Heart left ventricle (tissue), 16 donors: ENCODE results near the gene TRIM15. TPM values are rescaled to one million over a fixed set of nuclear protein-coding genes. Genes with fewer than 3 reads are reported as not detected.

Source experiments
- ATAC-seq, 4 donors: fragments of 200-7000 bp; cut with Tn5 transposase; one replicate each; pipeline ENCODE4 v1.9.1; 2020 to 2022; ENCODE audit warnings: moderate library complexity in 4 of 4, mild to moderate bottlenecking in 3 of 4, moderate number of reproducible peaks in 1 of 4
- DNase-seq, 5 donors: peaks; one replicate each; pipeline ENCODE4 v3.0.0-alpha.2; 2020
- H3K27ac ChIP-seq, 12 donors: fragments of 200-600 bp; sonication (generic) in 4 of 12; one replicate each; pipeline versions ENCODE4 v1.5.0 to v1.8.0; 2016 to 2022; ENCODE audit warnings: mild to moderate bottlenecking in 2 of 12
- H3K27me3 ChIP-seq, 9 donors: fragments of 200-600 bp; sonication (generic) in 2 of 9; one replicate each; pipeline versions ENCODE4 v1.5.1 to v1.8.0; 2016 to 2022; ENCODE audit warnings: mild to moderate bottlenecking in 3 of 9
- H3K36me3 ChIP-seq, 9 donors: fragments of 200-600 bp; sonication (generic) in 2 of 9; one replicate each; pipeline versions ENCODE4 v1.5.0 to v1.8.0; 2018 to 2022; ENCODE audit warnings: mild to moderate bottlenecking in 2 of 9
- H3K4me1 ChIP-seq, 12 donors: fragments of 200-600 bp; sonication (generic) in 4 of 12; one replicate each; pipeline versions ENCODE4 v1.5.0 to v1.8.0; 2016 to 2022; ENCODE audit warnings: mild to moderate bottlenecking in 3 of 12
- H3K4me3 ChIP-seq, 12 donors: fragments of 200-600 bp; sonication (generic) in 4 of 12; one replicate each; pipeline versions ENCODE4 v1.5.0 to v1.8.0; 2017 to 2022; ENCODE audit warnings: mild to moderate bottlenecking in 9 of 12, moderate library complexity in 4 of 12
- H3K9me3 ChIP-seq, 12 donors: fragments of 200-600 bp; sonication (generic) in 4 of 12; one replicate each; pipeline versions ENCODE4 v1.5.0 to v1.8.0; 2016 to 2022; ENCODE audit warnings: mild to moderate bottlenecking in 1 of 12
- POLR2A ChIP-seq, 2 donors: fragments of 450-650 bp; IDR thresholded peaks; one replicate each; pipeline ENCODE4 v1.6.1; 2017; ENCODE audit warnings: antibody characterized with exemption in 2 of 2, mild to moderate bottlenecking in 2 of 2, moderate library complexity in 2 of 2
- WGBS, 4 donors: extraction: QIAGEN DNeasy Blood & Tissue Kit in 2 of 4; methylation state at CpG; one replicate each; pipeline versions ENCODE4 v1.1.5 to v1.1.7; 2013 to 2018; 5-methylcytosine and 5-hydroxymethylcytosine counted together
- intact Hi-C, 10 donors: fragments of 100-400 bp; cut with DNase I; formaldehyde crosslinking; loops; one replicate each; pipeline versions ENCODE4 v1.11.1 to v1.14.2; 2022
- polyA plus RNA-seq, 2 donors: library from polyadenylated mRNA; stranded (reverse); fragments of 200-250 nt; gene quantifications; one replicate each; pipeline ENCODE4 v1.2.3, GENCODE V29; 2013
- total RNA-seq, 9 donors: library from RNA; depleted of rRNA in 2 of 9; stranded (reverse); fragments of >200 nt in 2 of 9; fragmentation: NEBNext Ultra II Directional in 3 of 9; extraction: Animal tissue kit (Norgen Biotek cat#: 25700) in 3 of 9; gene quantifications; one replicate each; pipeline versions ENCODE4 v1.1.0 to v1.2.4, GENCODE V29; 2016 to 2023
- TF ChIP-seq, protein P1 (sequence below), 12 donors: fragments of 200-600 bp; sonication (generic) in 4 of 12; IDR thresholded peaks; one replicate each; pipeline versions ENCODE4 v1.5.0 to v1.8.0; 2018 to 2022; ENCODE audit warnings: antibody characterized with exemption in 12 of 12, mild to moderate bottlenecking in 5 of 12
- donor health status: ischemic (EF 13 %, LVEDD 7.1; RV severe dilation, severe dysfunction).
- donor health status: healthy with polysubstance abuse.
- donor health status: DM: no; HTN: yes; CAD: no.
- donor health status: DM: no; HTN: no; CAD: no.
- donor health status: ischemic (EF 25% LVEDD 6.9; RV normal size, moderate dysfunction).
- donor health status: ischemic (EF 25% LVEDD 5.7; RV mildly dilated, moderate dysfunction).
- donor health status: healthy.
- donor health status: DM: yes; HTN: yes; CAD: no.
- donor health status: ischemic (EF 35%, LVEDD 5.7; RV mildly dilated, moderate dysfunction).
- donor health status: nonischemic (EF 11% LVEDD 7.7; RV severe dilation, severe dysfunction).
- donor health status: DM: yes; HTN: yes; CAD: no.
- donor health status: PGD.
- donor health status: ischemic (EF 29% LVEDD 5.4; RV normal size, mild dysfunction).
- donor health status: nonischemic (EF 23%, LVEDD 6.1; RV moderate dilation, normal function).

The TRIM15 gene
- total and polyA plus RNA-seq, 11 donors = not detected

GRCh38 chr6:30175765-30176164 is 12.4 kb downstream of the TRIM15 start:
- peaks cover 0 to 9% (median 0%) of the 10 kb centered on the region in 12 donors for H3K4me1 ChIP-seq
- H3K27ac ChIP-seq = no peak overlapping the region
- H3K36me3 ChIP-seq = no peaks in the 10 kb centered on the region
- WGBS, 4 donors = 73 to 85% (median 76%) methylated on average over 2 of the region's 2 CpGs
- no peak for TF ChIP-seq POLR2A (IDR thresholded peaks at IDR 0.05)
- TF ChIP-seq, protein P1, sequence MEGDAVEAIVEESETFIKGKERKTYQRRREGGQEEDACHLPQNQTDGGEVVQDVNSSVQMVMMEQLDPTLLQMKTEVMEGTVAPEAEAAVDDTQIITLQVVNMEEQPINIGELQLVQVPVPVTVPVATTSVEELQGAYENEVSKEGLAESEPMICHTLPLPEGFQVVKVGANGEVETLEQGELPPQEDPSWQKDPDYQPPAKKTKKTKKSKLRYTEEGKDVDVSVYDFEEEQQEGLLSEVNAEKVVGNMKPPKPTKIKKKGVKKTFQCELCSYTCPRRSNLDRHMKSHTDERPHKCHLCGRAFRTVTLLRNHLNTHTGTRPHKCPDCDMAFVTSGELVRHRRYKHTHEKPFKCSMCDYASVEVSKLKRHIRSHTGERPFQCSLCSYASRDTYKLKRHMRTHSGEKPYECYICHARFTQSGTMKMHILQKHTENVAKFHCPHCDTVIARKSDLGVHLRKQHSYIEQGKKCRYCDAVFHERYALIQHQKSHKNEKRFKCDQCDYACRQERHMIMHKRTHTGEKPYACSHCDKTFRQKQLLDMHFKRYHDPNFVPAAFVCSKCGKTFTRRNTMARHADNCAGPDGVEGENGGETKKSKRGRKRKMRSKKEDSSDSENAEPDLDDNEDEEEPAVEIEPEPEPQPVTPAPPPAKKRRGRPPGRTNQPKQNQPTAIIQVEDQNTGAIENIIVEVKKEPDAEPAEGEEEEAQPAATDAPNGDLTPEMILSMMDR (IDR thresholded peaks at IDR 0.05) = no peak
- H3K9me3 ChIP-seq = peaks cover 0 to 15% (median 7%) of the 10 kb centered on the region in 12 donors
- intact Hi-C loops = no loop called here
- no peak for ATAC-seq
- no peak overlapping the region for H3K4me3 ChIP-seq
- H3K27me3 ChIP-seq = peaks cover 11 to 82% (median 31%) of the 10 kb centered on the region in 9 donors
- no peak for DNase-seq

GRCh38 chr6:30178837-30179236 is 15.5 kb downstream of the TRIM15 start:
- H3K36me3 ChIP-seq = no peaks in the 10 kb centered on the region
- no peak for DNase-seq
- H3K27me3 ChIP-seq = peaks cover 0 to 51% (median 4%) of the 10 kb centered on the region in 9 donors
- WGBS, 4 donors = 0 to 94% (median 45%) methylated on average over 1 of the region's 1 CpG
- no peak overlapping the region for H3K4me3 ChIP-seq
- TF ChIP-seq POLR2A (IDR thresholded peaks at IDR 0.05) = no peak
- TF ChIP-seq, protein P1 (IDR thresholded peaks at IDR 0.05) = no peak
- intact Hi-C loops = no loop called here
- no peak for ATAC-seq
- H3K9me3 ChIP-seq = peaks cover 0 to 15% (median 7%) of the 10 kb centered on the region in 12 donors
- no peaks in the 10 kb centered on the region for H3K4me1 ChIP-seq
- no peak overlapping the region for H3K27ac ChIP-seq

GRCh38 chr6:30180145-30180544 is 16.8 kb downstream of the TRIM15 start:
- WGBS, 4 donors = 85 to 95% (median 92%) methylated on average over 1 of the region's 1 CpG
- H3K27ac ChIP-seq = no peak overlapping the region
- intact Hi-C loops = no loop called here
- no peak overlapping the region for H3K4me3 ChIP-seq
- TF ChIP-seq, protein P1 (IDR thresholded peaks at IDR 0.05) = no peak
- no peak for TF ChIP-seq POLR2A (IDR thresholded peaks at IDR 0.05)
- peaks cover 0 to 15% (median 7%) of the 10 kb centered on the region in 12 donors for H3K9me3 ChIP-seq
- peaks cover 0 to 10% (median 3%) of the 10 kb centered on the region in 9 donors for H3K36me3 ChIP-seq
- no peak for ATAC-seq
- H3K4me1 ChIP-seq = no peaks in the 10 kb centered on the region
- peaks cover 0 to 38% (median 4%) of the 10 kb centered on the region in 9 donors for H3K27me3 ChIP-seq
- DNase-seq = no peak

GRCh38 chr6:30184417-30185031 is 21.2 kb downstream of the TRIM15 start:
- WGBS, 4 donors = 70 to 94% (median 91%) methylated on average over 5 of the region's 5 CpGs
- Histone ChIP-seq H3K9me3 (peaks cover 0 to 9% (median 5%) of the 10 kb centered on the region in 12 donors), H3K4me1 (no peaks in the 10 kb centered on the region), H3K4me3 (no peak overlapping the region), H3K27ac (no peak overlapping the region), H3K27me3 (peaks cover 0 to 4% (median 0%) of the 10 kb centered on the region in 9 donors), H3K36me3 (peaks cover 0 to 49% (median 43%) of the 10 kb centered on the region in 9 donors)
- DNase-seq (no peak), ATAC-seq (peak in 1 of 4 donors; percentile 14)
- intact Hi-C loops = no loop called here
- TF ChIP-seq, protein P1 (IDR thresholded peaks at IDR 0.05) = no peak
- no peak for TF ChIP-seq POLR2A (IDR thresholded peaks at IDR 0.05)
